C4-2B (cell line): ENCODE data around the gene MYO1E.
A peak's percentile ranks its signal among the peaks of the same experiment; 100 is the strongest.
"Not testable (repeated sequence)": the region's sequence is repeated elsewhere in the genome, so short reads cannot be mapped to it uniquely, and the experiment has no call there.

Experiments
- H3K27ac ChIP-seq: fragments of 450-650 bp; 2 replicates; pipeline ENCODE4 v1.5.1; 2017
- CTCF ChIP-seq: fragments of 450-650 bp; conservative IDR thresholded peaks from 2 replicates; pipeline ENCODE4 v1.5.1; 2017; ENCODE audit warnings: mild to moderate bottlenecking
- ZFX ChIP-seq: fragments of 450-650 bp; IDR thresholded peaks from 2 replicates; pipeline ENCODE4 v1.6.1; 2017

Gene MYO1E

GRCh38 chr15:59138243-59138642, 234.4 kb downstream of the MYO1E start:
- H3K27ac ChIP-seq = no peak overlapping the region
- TF ChIP-seq CTCF (peak; percentile 83), ZFX (no peak)

DNA sequence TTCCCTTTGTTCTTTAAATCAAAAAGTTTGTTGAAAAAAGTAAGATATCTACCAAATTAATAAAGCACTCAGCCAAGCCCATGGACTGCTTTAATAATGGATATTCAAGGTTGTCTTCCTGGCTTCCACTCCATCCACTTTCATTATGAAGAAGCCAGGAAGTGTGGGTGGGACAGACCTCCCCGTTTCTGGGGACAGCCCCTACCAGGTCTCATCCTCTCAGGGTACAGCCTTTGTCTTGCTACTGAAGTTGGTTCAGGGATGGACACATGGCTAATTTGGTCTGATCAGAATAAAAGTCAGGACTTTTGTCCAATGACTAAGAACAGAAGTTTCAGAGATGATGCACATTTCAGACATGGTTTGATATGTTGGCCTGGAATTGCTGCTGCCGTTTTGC, 235.1 kb downstream of the MYO1E start:
- H3K27ac ChIP-seq = no peak overlapping the region
- TF ChIP-seq ZFX (no peak), CTCF (no peak)

GRCh38 chr15:59133929-59134427, 238.7 kb downstream of the MYO1E start:
- H3K27ac ChIP-seq = no peak overlapping the region
- no peak for TF ChIP-seq ZFX
- no peak for TF ChIP-seq CTCF

DNA sequence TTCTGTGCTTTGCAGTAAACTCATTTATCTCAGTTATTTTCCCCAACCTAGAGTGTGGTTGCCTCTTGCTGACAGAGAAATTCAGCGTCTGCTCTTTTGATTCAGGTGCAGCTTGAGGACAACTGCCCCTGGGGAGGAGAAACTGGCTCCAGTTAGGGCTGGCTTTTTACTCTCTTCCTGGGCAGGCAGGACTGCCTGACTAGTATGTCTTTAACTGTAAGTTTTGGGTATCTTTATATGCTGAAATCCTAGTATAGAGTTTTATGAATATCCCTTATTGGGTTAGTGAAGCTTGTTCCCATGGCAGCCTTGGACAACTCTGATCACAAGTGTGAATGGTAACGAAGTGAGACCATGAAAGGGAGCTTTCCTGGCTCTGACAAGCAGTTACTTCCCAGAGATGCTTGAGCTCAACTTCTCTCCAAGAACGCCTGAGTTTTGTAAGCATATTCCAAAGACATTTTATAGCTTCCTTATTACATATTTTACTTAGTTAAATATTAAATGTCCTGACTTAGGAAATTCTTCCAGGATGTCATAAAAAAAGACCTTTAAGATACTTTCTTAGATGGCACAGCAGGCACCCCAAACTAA, 240.6 kb downstream of the MYO1E start:
- TF ChIP-seq ZFX (no peak), CTCF (no peak)
- H3K27ac ChIP-seq = no peak overlapping the region

DNA sequence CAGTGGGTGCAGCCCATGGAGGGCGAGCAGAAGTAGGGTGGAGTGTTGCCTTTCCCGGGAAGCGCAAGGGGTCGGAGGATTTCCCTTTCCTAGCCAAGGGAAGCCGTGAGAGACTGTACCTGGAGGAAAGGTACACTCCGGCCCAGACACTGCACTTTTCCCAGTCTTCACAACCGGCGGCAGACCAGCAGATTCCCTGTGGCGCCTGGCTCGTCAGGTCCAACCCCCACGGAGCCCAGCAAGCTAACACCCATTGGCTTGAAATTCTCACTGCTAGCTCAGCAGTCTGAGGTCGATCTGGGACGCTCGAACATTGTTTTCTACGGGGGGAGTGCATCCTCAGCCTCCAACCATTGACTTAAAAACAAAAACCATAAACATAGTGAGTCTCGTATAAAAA, 241.2 kb downstream of the MYO1E start:
- TF ChIP-seq ZFX (no peak), CTCF (no peak)
- H3K27ac ChIP-seq = no peak overlapping the region

DNA sequence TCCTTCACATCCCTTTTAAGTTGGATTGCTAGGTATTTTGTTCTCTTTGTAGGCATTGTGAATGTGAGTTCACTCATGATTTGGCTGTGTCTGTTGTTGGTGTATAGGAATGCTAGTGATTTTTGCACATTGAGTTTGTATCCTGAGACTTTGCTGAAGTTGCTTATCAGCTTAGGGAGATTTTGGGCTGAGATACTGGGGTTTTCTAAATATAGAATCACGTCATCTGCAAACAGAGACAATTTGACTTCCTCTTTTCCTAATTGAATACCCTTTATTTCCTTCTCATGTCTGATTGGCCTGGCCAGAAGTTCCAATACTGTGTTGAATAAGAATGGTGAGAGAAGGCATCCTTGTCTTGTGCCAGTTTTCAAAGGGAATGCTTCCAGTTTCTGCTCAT, 245.4 kb downstream of the MYO1E start:
- not testable (repeated sequence) for H3K27ac ChIP-seq

GRCh38 chr15:59125683-59126082, 247.0 kb downstream of the MYO1E start:
- not testable (repeated sequence) for H3K27ac ChIP-seq

DNA sequence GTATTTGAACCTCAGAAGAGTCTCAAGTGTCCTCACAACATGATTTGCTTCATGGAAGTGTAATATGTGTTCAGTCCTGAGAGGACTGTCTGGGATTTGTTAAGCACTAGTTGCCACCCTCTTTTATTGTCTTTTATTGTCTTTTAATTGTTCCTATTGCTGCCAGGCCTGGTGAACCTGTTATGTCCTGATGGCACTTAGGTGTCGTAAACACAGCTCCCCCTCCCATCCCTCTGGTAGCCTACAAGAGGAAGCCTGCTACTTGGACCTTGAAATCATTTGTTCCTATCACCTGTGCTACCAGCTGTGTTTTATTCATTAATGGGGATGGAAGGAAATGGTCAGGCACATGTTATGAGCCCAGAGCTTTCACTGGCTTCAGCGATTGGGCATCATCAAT, 248.4 kb downstream of the MYO1E start:
- H3K27ac ChIP-seq = no peak overlapping the region
- TF ChIP-seq ZFX (no peak), CTCF (no peak)
